Measurements from ENCODE around the gene ABHD13. TPM values are rescaled to one million over a fixed set of nuclear protein-coding genes. Genes with fewer than 3 reads are reported as not detected.

Gene ABHD13
- 8.7 TPM for total RNA-seq (ENCODE audit: unreplicated experiment)
- long read RNA-seq, full-length matches to known transcripts = 3 of 3 reads
- long read RNA-seq, partial matches to known transcripts = 0 of 3 reads
- long read RNA-seq, other reads (novel, unspliced or antisense) = 0 of 3 reads

DNA sequence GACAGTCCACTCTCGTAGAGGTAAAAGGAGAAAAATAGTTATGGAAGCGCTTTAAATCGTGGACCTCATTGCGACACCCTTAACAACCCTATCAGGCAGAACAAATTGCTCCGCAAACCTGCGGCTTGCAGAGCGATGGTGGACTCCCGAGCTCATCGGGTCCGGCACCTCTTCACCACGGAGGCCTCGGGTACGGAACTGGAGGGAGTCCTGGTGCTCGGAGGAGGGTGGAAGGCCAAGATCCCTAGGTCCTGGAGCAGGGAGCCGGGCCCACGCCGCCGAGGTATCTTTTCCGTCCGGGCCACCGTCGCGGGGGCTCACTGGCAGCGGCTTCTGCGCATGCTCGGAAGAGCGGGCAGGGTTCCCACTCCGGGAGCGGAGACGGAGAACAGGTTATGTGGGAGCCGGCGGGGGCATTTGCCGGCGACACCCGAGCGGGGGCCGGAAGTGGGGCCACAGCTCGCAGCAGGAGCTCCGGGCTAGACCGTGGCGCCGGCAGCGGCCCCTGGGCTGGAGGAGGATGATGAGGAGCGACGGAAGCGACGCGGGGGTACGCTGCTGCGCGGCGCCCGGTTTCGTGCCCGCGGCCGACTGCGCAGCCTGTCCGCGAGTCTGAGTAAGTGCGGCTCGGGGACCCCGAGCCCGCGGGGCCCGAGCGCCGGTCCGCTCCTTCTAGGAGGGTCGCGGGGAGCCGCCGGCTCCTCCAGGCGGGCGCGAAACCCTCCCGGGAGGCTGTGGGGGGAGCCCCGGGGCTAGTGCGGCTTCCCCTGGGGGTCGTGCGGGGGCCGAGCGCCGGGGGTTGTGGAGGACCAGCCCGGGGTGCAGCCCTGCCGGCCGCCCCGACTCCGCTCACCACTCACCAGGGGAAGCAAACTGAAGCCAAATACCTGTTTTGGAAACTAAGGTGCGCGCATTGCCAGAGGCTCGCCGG, at the start of gene ABHD13:
ABHD13 (plus strand) TSS at position 349 of the 931 bp plus-strand sequence. CDS start 10,827 bp downstream, outside the sequence.
- peaks cover 12% of the 10 kb centered on the region for H3K9me3 Mint-ChIP-seq (ENCODE audit: unreplicated experiment)

DNA sequence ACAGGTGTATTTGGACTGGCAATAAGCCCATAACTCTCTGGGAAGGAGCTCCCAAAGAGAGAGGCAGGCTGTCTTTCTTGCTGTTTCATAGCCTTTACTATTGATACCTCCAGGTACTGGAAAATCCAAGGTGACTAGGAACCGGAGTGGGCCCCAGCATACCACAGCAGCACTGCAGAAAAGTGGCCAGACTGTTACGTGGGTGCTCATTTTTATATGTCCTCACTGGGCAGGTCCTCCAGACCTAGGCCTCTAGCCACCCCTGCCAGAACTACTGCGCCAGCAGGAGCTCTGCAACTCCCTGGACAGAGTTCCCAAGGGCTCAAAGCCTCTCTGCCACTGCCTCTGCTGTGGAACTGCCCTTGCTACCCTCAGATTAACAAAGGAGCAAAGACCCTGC, 49.3 kb upstream of the ABHD13 start:
- DNase-seq = no peak
- Mint-ChIP-seq H3K4me1 (ENCODE audit: low read depth, unreplicated experiment) (no peaks in the 10 kb centered on the region), H3K9me3 (ENCODE audit: unreplicated experiment) (peaks cover 3% of the 10 kb centered on the region), H3K36me3 (ENCODE audit: unreplicated experiment) (peaks cover 24% of the 10 kb centered on the region), H3K4me3 (ENCODE audit: unreplicated experiment) (no peak overlapping the region), H3K27ac (ENCODE audit: unreplicated experiment) (no peak overlapping the region), H3K27me3 (ENCODE audit: unreplicated experiment) (no peaks in the 10 kb centered on the region)
- TF ChIP-seq, protein P1, sequence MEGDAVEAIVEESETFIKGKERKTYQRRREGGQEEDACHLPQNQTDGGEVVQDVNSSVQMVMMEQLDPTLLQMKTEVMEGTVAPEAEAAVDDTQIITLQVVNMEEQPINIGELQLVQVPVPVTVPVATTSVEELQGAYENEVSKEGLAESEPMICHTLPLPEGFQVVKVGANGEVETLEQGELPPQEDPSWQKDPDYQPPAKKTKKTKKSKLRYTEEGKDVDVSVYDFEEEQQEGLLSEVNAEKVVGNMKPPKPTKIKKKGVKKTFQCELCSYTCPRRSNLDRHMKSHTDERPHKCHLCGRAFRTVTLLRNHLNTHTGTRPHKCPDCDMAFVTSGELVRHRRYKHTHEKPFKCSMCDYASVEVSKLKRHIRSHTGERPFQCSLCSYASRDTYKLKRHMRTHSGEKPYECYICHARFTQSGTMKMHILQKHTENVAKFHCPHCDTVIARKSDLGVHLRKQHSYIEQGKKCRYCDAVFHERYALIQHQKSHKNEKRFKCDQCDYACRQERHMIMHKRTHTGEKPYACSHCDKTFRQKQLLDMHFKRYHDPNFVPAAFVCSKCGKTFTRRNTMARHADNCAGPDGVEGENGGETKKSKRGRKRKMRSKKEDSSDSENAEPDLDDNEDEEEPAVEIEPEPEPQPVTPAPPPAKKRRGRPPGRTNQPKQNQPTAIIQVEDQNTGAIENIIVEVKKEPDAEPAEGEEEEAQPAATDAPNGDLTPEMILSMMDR (IDR thresholded peaks at IDR 0.05; ENCODE audit: partially characterized antibody, unreplicated experiment) = no peak

More for the DNA sequence above, at the start of gene ABHD13:
- DNase-seq = peak; percentile 95
- peak within 1 kb of the TSS; percentile 94 for H3K27ac Mint-ChIP-seq (ENCODE audit: unreplicated experiment)
- peaks cover 5% of the 10 kb centered on the region for H3K27me3 Mint-ChIP-seq (ENCODE audit: unreplicated experiment)
- peaks cover 30% of the 10 kb centered on the region for H3K4me1 Mint-ChIP-seq (ENCODE audit: low read depth, unreplicated experiment)
- peak within 1 kb of the TSS; percentile 90 for H3K4me3 Mint-ChIP-seq (ENCODE audit: unreplicated experiment)
- TF ChIP-seq, protein P1 (IDR thresholded peaks at IDR 0.05; ENCODE audit: partially characterized antibody, unreplicated experiment) = no peak
- H3K36me3 Mint-ChIP-seq (ENCODE audit: unreplicated experiment) = no peaks in the 10 kb centered on the region

- TF ChIP-seq, protein P1 (IDR thresholded peaks at IDR 0.05; ENCODE audit: partially characterized antibody, unreplicated experiment) = peak; percentile 67
- peaks cover 12% of the 10 kb centered on the region for H3K36me3 Mint-ChIP-seq (ENCODE audit: unreplicated experiment)
- no peak overlapping the region for H3K4me3 Mint-ChIP-seq (ENCODE audit: unreplicated experiment)
- peaks cover 2% of the 10 kb centered on the region for H3K9me3 Mint-ChIP-seq (ENCODE audit: unreplicated experiment)
- peak; percentile 58 for DNase-seq
- no peak overlapping the region for H3K27ac Mint-ChIP-seq (ENCODE audit: unreplicated experiment)
- H3K27me3 Mint-ChIP-seq (ENCODE audit: unreplicated experiment) = no peaks in the 10 kb centered on the region
- no peaks in the 10 kb centered on the region for H3K4me1 Mint-ChIP-seq (ENCODE audit: low read depth, unreplicated experiment)
Observed at GRCh38 chr13:108176685-108177274, 41.4 kb upstream of the ABHD13 start.

DNA sequence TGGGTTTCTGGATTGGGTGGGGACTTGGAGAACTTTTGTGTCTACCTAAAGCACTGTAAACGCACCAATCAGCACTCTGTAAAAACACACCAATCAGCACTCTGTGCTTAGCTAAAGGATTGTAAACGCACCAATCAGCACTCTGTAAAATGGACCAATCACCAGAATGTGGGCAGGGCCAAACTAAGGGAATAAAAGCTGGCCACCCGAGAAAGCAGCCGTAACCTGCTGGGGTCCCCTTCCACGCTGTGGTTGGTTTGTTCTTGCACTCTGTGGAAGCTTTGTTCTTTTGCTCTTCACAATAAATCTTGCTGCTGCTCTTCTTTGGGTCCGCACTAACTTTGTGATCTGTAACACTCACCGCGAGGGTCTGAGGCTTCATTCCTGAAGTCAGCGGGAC, 40.1 kb upstream of the ABHD13 start:
- H3K27me3 Mint-ChIP-seq (ENCODE audit: unreplicated experiment) = no peaks in the 10 kb centered on the region
- H3K4me1 Mint-ChIP-seq (ENCODE audit: low read depth, unreplicated experiment) = no peaks in the 10 kb centered on the region

More for the DNA sequence above, 40.1 kb upstream of the ABHD13 start:
- no peak overlapping the region for H3K4me3 Mint-ChIP-seq (ENCODE audit: unreplicated experiment)
- TF ChIP-seq, protein P1 (IDR thresholded peaks at IDR 0.05; ENCODE audit: partially characterized antibody, unreplicated experiment) = no peak
- no peak for DNase-seq
- no peak overlapping the region for H3K27ac Mint-ChIP-seq (ENCODE audit: unreplicated experiment)
- peaks cover 2% of the 10 kb centered on the region for H3K9me3 Mint-ChIP-seq (ENCODE audit: unreplicated experiment)
- H3K36me3 Mint-ChIP-seq (ENCODE audit: unreplicated experiment) = no peaks in the 10 kb centered on the region
